Central memory CD4-positive, alpha-beta T cell (primary cell): ENCODE data around the gene ATG16L2.
A peak's percentile ranks its signal among the peaks of the same experiment; 100 is the strongest.
"Not testable (repeated sequence)": the region's sequence is repeated elsewhere in the genome, so short reads cannot be mapped to it uniquely, and the experiment has no call there.

ENCODE experiments used
- DNase-seq: peaks from one replicate; pipeline ENCODE4 v3.0.0; 2022

The ATG16L2 gene

GRCh38 chr11:72826942-72827480 lies 12.8 kb downstream of the ATG16L2 start:
- no peak for DNase-seq

GRCh38 chr11:72827656-72828055 lies 13.4 kb downstream of the ATG16L2 start:
- not testable (repeated sequence) for DNase-seq

- no peak for DNase-seq
These were observed 13.9 kb downstream of the ATG16L2 start for GRCh38 chr11:72828081-72828567.

DNA sequence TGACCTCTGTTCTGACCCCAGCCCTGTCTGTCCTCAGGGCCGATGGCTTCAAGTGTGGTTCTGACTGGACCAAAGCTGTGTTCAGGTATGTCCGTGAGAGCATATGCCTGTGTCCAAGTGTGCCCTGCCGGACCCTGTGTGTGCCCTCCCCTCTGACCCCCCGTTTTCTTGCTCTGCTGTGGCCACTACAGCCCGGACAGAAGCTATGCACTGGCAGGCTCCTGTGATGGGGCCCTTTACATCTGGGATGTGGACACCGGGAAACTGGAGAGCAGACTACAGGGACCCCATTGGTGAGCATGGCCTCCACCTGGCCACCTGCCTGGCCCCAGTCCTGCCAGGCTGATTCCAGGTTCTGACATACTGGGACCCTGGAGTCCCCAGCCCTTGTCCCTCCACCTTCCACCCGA lies 14.5 kb downstream of the ATG16L2 start:
- no peak for DNase-seq

DNA sequence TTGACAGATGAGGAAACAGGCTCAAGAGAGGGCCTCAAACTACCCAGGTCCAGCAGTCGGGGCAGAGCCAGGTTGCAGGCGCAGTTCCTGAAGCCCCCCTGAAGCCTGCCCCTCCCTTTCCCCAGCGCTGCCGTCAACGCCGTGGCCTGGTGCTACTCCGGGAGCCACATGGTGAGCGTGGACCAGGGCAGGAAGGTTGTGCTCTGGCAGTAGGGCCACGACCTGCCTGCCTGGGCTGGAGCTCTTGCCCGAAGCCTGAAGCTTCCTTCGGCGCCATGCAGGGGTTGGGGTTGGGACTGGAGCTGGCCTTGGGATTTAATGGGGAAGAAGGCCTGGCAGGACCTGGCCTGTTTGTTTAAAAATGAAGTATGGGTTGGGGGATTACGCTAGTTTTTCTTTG lies 15.0 kb downstream of the ATG16L2 start:
- no peak for DNase-seq

DNA sequence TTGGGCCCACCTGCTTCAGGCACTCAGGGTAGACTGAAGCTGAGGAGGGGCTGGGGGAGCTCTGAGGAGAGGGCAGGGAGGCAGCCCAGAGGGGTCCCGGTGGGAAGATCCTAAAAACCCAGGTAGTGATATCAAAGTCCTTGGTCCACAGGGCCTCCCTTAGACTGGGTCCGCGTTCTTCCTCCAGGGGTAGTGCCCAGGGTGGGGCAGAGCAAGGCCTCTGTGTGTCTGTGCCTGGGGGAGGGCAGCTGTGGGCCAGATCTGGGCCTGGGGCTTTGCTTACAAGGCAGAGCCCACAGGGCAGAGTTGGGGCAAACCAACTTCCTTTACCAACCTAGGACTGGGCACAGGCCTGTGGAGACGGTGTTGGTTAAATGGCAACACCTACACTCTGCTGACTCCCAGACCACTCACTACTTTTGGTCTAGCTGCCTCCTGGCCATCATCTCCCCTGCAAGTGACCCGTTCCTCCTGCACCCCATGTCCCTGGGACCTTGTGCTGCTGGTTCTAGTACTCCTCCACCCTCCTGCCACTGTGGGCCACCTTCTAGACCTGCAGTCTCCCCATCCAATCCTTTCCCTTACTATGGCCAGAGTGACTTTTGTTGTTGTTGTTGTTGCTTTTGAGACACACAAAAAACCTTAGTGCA lies 15.8 kb downstream of the ATG16L2 start:
- DNase-seq: no peak

DNA sequence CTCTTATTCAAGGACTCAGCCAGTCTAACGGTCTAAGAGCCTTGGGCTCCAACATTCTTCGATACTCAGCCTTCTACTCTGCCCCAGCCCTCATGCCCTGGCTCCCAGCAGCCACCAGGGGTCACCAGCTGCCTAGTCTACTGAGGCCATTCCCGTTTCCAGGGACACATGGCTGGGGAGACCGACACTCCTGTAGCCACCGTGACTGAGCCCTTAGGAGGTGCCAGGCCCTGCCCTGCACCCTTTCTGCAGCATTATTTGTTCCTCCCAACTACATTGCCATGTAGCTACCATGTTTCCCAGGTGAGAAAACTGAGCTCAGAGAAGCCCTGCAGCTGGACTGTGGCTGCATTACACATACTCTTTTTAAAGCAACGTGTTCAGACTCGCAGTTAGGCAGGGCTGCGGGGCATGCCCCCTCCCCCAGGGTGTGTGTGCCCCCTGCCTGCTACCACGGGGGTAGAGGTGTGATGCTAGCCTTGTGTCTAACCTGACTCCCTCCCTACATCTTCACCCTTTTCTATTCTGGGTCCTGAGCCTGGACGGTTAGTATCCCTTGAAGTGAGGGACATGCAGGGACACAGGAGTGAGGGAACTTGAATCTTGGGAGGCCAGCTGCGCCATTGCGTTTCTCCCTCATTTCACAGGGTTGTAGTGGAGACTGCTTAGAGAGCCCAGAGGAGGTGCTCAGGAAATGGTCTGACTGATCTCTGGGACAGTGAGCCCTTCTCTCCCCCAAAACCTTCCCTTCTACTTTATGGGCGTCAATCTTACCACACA lies 17.5 kb downstream of the ATG16L2 start:
- DNase-seq: peak; percentile 41

DNA sequence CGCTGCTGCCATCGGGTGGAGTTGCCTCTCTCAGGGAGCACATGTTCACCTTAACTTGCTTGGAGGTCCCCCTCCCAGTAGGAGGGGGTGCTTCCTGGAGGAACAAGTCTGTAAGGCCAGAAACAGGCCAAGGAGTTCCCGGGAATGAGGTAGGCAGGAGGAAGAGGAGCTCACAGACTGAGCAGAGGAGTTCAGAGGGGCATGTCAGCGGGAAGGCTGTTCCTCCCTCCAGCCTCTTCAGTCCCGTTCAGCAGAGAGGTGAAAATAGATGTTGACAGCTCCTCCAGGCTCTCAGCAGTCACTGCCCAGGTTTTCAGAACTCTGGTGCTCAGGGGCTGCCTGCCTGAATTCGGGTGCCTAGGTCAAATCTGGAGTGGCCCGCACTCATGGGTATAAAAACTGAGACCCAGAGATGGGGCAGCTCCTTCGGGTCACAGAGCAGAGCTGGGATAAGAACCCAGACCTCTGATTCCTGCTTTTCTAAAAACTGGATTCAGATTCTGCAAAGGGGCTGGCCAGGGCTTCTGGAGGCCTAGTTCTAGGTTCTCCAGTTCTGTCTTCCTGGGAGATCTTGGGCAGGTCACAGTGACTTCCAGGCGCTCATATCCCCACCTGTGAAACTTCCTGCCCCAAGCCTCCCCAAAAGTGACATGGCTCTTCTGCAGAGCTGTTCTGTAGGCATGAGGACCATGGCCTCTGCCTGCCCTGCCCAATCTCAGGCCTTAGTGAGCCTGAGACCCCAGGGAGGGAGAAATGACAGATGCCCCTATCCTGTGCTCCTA lies 18.3 kb downstream of the ATG16L2 start:
- DNase-seq: no peak

- DNase-seq: no peak
These were observed 19.0 kb downstream of the ATG16L2 start for GRCh38 chr11:72833083-72833733.

GRCh38 chr11:72833811-72834493 lies 19.7 kb downstream of the ATG16L2 start:
- no peak for DNase-seq

- no peak for DNase-seq
These were observed 20.7 kb downstream of the ATG16L2 start for GRCh38 chr11:72834905-72835304.

- no peak for DNase-seq
These were observed 21.9 kb downstream of the ATG16L2 start for GRCh38 chr11:72836111-72836510.

GRCh38 chr11:72838691-72839305 lies 24.6 kb downstream of the ATG16L2 start:
- no peak for DNase-seq

DNA sequence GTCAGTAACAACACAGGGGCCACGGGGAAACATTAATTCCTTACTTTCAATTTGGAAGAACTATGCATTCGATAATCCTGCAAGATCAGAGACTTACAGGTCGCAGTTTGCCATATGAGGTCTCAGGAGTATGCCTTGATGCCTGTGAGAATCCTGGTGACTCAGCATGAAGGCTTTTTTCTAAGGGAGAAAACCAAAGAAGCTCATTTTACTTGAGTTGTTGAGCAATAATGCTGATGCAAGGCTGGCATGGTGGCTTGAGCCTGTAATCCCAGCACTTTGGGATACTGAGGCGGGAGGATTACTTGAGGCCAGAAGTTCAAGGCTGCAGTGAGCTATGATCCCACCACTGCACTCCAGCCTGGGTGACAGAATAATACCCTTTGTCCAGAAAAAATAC lies 26.6 kb downstream of the ATG16L2 start:
- no peak for DNase-seq

DNA sequence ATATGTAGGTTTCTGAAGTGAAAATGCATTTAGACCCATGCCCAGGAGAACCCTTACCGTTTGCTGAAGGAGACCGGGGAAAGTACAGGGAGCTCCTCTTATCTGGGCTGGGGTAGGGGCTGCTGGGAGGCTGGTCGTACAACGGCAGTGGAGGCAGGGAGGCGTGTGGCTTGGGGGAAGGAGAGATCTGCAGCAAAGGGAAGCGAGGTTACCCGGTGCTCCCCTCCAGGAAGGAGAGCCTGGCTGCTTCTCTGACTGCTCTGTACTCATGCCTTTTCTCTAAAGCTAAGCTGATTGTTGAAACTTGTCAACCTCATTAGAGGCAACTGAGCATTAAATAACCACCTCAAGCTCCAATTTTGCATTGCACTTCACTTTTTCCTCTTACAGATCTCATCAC lies 27.2 kb downstream of the ATG16L2 start:
- no peak for DNase-seq

GRCh38 chr11:72842126-72842525 lies 27.9 kb downstream of the ATG16L2 start:
- DNase-seq: no peak

- no peak for DNase-seq
These were observed 28.6 kb downstream of the ATG16L2 start for GRCh38 chr11:72842653-72843330.

- no peak for DNase-seq
These were observed 30.1 kb downstream of the ATG16L2 start for GRCh38 chr11:72844356-72844755.

GRCh38 chr11:72848846-72849466 lies 34.7 kb downstream of the ATG16L2 start:
- peak; percentile 38 for DNase-seq

DNA sequence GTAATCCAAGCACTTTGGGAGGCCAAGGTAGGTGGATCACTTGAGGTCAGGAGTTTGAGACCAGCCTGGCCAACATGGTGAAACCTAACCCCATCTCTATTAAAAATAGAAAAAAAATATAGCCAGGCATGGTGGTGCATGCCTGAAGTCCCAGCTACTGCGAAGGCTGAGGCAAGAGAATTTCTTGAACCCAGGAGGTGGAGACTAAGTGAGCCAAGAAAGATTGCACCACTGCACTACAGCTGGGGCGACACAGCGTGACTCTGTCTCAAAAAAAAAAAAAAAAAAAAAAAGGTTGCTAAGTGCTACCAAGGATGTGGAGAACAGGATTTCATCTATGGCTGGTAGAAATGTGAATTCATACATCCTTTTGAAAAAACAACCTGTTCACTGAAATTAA lies 36.6 kb downstream of the ATG16L2 start:
- DNase-seq: no peak
